NCI-H2081 treated with DMSO at 0.1 percent for 48 hours (cell line): ENCODE measurements around the gene SGSM2.
A peak's percentile ranks its signal among the peaks of the same experiment; 100 is the strongest.
"Not testable (repeated sequence)": the region's sequence is repeated elsewhere in the genome, so short reads cannot be mapped to it uniquely, and the experiment has no call there.

Source experiments
- DNase-seq: peaks from one replicate; lab custom pipeline; 2025; lab: John Stamatoyannopoulos, UW

SGSM2 gene

GRCh38 chr17:2336852-2337543, at the start of gene SGSM2:
Gene SGSM2, plus strand, starts transcription at chr17:2337501. Its CDS starts 188 bp downstream, at chr17:2337689.
- DNase-seq, result no peak

- DNase-seq, result no peak
Measured at GRCh38 chr17:2289878-2290478, 47.3 kb upstream of the SGSM2 start.

- DNase-seq, result no peak
Measured at GRCh38 chr17:2292100-2292499, 45.2 kb upstream of the SGSM2 start.

GRCh38 chr17:2295575-2295974, 41.7 kb upstream of the SGSM2 start:
- no peak for DNase-seq

GRCh38 chr17:2297023-2297422, 40.3 kb upstream of the SGSM2 start:
- no peak for DNase-seq

- no peak for DNase-seq
Measured at GRCh38 chr17:2299136-2299535, 38.2 kb upstream of the SGSM2 start.

- DNase-seq, result no peak
Measured at GRCh38 chr17:2299756-2300155, 37.5 kb upstream of the SGSM2 start.

GRCh38 chr17:2302778-2303203, 34.5 kb upstream of the SGSM2 start:
- no peak for DNase-seq

- no peak for DNase-seq
Measured at GRCh38 chr17:2303204-2304188, 33.8 kb upstream of the SGSM2 start, which contains the start of the genes SMG6 and SRR. Gene SMG6, minus strand, starts transcription at chr17:2303785. Its CDS starts 65 bp downstream, at chr17:2303720. Gene SRR, plus strand, starts transcription at chr17:2303950. Its CDS starts 11,611 bp downstream, at chr17:2315561.

- no peak for DNase-seq
Measured at GRCh38 chr17:2304931-2305330, 32.4 kb upstream of the SGSM2 start.

- DNase-seq, result no peak
Measured at GRCh38 chr17:2309338-2310154, 27.8 kb upstream of the SGSM2 start.

GRCh38 chr17:2312736-2313135, 24.6 kb upstream of the SGSM2 start:
- no peak for DNase-seq

- not testable (repeated sequence) for DNase-seq
Measured at GRCh38 chr17:2316916-2317205, 20.4 kb upstream of the SGSM2 start.

GRCh38 chr17:2317796-2318195, 19.5 kb upstream of the SGSM2 start:
- no peak for DNase-seq

GRCh38 chr17:2319051-2319450, 18.2 kb upstream of the SGSM2 start:
- no peak for DNase-seq

- DNase-seq, result no peak
Measured at GRCh38 chr17:2321399-2321798, 15.9 kb upstream of the SGSM2 start.

GRCh38 chr17:2323629-2324314, 13.5 kb upstream of the SGSM2 start:
- DNase-seq, result no peak

GRCh38 chr17:2331303-2331702, 6.0 kb upstream of the SGSM2 start:
- no peak for DNase-seq

GRCh38 chr17:2335726-2336214, 1.5 kb upstream of the SGSM2 start:
- DNase-seq, result no peak

- DNase-seq, result peak; percentile 28
Measured at GRCh38 chr17:2336215-2336851, 968 bp upstream of the SGSM2 start, which contains the start of gene TSR1. Gene TSR1, minus strand, starts transcription at chr17:2336457. Its CDS starts 30 bp downstream, at chr17:2336427.
